KMS-11 (cell line): ENCODE results near the gene NPLOC4.

Source experiments
- H2AFZ ChIP-seq: fragments of 200-600 bp; sonication (generic); 2 replicates; pipeline ENCODE4 v1.6.1; 2016; ENCODE audit warnings: antibody characterized with exemption, mixed run types, low read depth
- H3K27ac ChIP-seq: fragments of 200-600 bp; sonication (generic); 2 replicates; pipeline ENCODE4 v1.6.1; 2016; ENCODE audit warnings: mild to moderate bottlenecking, mixed run types
- H3K27me3 ChIP-seq: fragments of 200-600 bp; sonication (generic); 2 replicates; pipeline ENCODE4 v1.6.1; 2017; ENCODE audit warnings: mild to moderate bottlenecking, low read depth, mixed run types, moderate library complexity; ENCODE audit not compliant: insufficient read depth
- H3K36me3 ChIP-seq: fragments of 200-600 bp; sonication (generic); 2 replicates; pipeline ENCODE4 v1.6.1; 2017; ENCODE audit warnings: mild to moderate bottlenecking, mixed run types; ENCODE audit not compliant: insufficient read depth
- H3K4me1 ChIP-seq: fragments of 200-600 bp; sonication (generic); 2 replicates; pipeline ENCODE4 v1.6.1; 2016; ENCODE audit warnings: mild to moderate bottlenecking, low read depth, mixed run types; ENCODE audit not compliant: poor library complexity, severe bottlenecking
- H3K4me2 ChIP-seq: fragments of 200-600 bp; sonication (generic); 2 replicates; pipeline ENCODE4 v1.7.0; 2016; ENCODE audit warnings: mild to moderate bottlenecking, mixed run types
- H3K4me3 ChIP-seq: fragments of 200-600 bp; sonication (generic); IDR thresholded peaks from 2 replicates; pipeline ENCODE4 v1.6.1; 2017; ENCODE audit warnings: low read depth, low read length, mixed read lengths; ENCODE audit not compliant: insufficient read depth
- H3K79me2 ChIP-seq: fragments of 200-600 bp; sonication (generic); 2 replicates; pipeline ENCODE4 v1.6.1; 2016; ENCODE audit warnings: low read depth, mixed run types; ENCODE audit not compliant: insufficient read depth
- H3K9ac ChIP-seq: fragments of 200-600 bp; sonication (generic); 2 replicates; pipeline ENCODE4 v1.6.1; 2016; ENCODE audit warnings: mild to moderate bottlenecking, mixed run types
- H4K20me1 ChIP-seq: fragments of 200-600 bp; sonication (generic); 2 replicates; pipeline ENCODE4 v1.6.1; 2016; ENCODE audit warnings: mild to moderate bottlenecking, mixed run types; ENCODE audit not compliant: insufficient read depth
- CTCF ChIP-seq: fragments of 200-600 bp; sonication (generic); conservative IDR thresholded peaks from 2 replicates; pipeline ENCODE4 v1.6.1; 2017; ENCODE audit warnings: low read depth, mild to moderate bottlenecking, antibody characterized with exemption, low read length, moderate library complexity, mixed read lengths

NPLOC4 gene

GRCh38 chr17:81644976-81645952, 8.4 kb upstream of the NPLOC4 start:
- Histone ChIP-seq H3K27me3 (no peaks in the 10 kb centered on the region), H3K36me3 (no peaks in the 10 kb centered on the region), H3K79me2 (no peaks in the 10 kb centered on the region), H3K27ac (no peak overlapping the region), H2AFZ (no peak overlapping the region), H3K9ac (no peak overlapping the region), H4K20me1 (no peaks in the 10 kb centered on the region), H3K4me2 (no peak overlapping the region), H3K4me3 (no peak overlapping the region), H3K4me1 (no peaks in the 10 kb centered on the region)
- no peak for TF ChIP-seq CTCF

- Histone ChIP-seq H3K79me2 (no peaks in the 10 kb centered on the region), H4K20me1 (no peaks in the 10 kb centered on the region), H3K36me3 (no peaks in the 10 kb centered on the region), H3K9ac (no peak overlapping the region), H2AFZ (no peak overlapping the region), H3K4me3 (no peak overlapping the region), H3K4me2 (no peak overlapping the region), H3K4me1 (no peaks in the 10 kb centered on the region), H3K27me3 (no peaks in the 10 kb centered on the region), H3K27ac (no peak overlapping the region)
- no peak for TF ChIP-seq CTCF
Measured at GRCh38 chr17:81644496-81644895, 7.6 kb upstream of the NPLOC4 start.

GRCh38 chr17:81641825-81642489, 5.0 kb upstream of the NPLOC4 start:
- no peaks in the 10 kb centered on the region for H3K4me1 ChIP-seq
- no peak overlapping the region for H3K27ac ChIP-seq
- H3K4me3 ChIP-seq: no peak overlapping the region
- H3K27me3 ChIP-seq: no peaks in the 10 kb centered on the region
- no peaks in the 10 kb centered on the region for H4K20me1 ChIP-seq
- no peak overlapping the region for H3K4me2 ChIP-seq
- no peaks in the 10 kb centered on the region for H3K36me3 ChIP-seq
- TF ChIP-seq CTCF: no peak
- no peaks in the 10 kb centered on the region for H3K79me2 ChIP-seq
- no peak overlapping the region for H3K9ac ChIP-seq
- H2AFZ ChIP-seq: no peak overlapping the region

GRCh38 chr17:81640011-81640410, 3.1 kb upstream of the NPLOC4 start:
- Histone ChIP-seq H3K79me2 (peaks cover 17% of the 10 kb centered on the region), H3K9ac (no peak overlapping the region), H2AFZ (no peak overlapping the region), H3K27me3 (no peaks in the 10 kb centered on the region), H4K20me1 (0 out of 2 replicates have a peak, but pooled peaks cover 3% of the 10 kb centered on the region), H3K27ac (no peak overlapping the region), H3K36me3 (no peaks in the 10 kb centered on the region), H3K4me2 (no peak overlapping the region), H3K4me1 (peaks cover 9% of the 10 kb centered on the region), H3K4me3 (no peak overlapping the region)
- TF ChIP-seq CTCF: no peak
